ENCODE data around the gene ERMAP.

The ERMAP gene

DNA sequence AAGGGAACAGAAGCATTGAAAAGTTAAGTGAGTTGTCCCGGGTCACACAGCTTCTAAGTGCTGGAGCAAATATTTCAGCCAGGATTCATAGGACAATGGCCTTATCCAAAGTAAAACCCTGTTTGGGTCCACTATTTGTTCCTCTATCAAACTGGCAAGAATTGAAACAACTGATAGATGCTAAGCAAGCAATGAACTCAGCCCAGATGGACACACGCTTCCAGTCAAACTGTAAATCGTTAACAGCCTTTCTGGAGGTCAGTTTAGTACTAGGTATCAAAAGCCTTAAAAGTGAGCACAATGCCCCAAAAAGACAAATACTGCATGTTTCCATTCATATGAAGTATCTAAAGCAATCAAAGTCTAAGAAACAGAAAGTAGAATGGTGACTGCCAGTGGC lies 1.1 kb downstream of the ERMAP start:
- Histone ChIP-seq H4K20me1 (ENCODE audit: control insufficient read depth, insufficient read depth, low read depth, low read length) (no peaks in the 10 kb centered on the region), H3K36me3 (ENCODE audit: control insufficient read depth, low read length) (no peaks in the 10 kb centered on the region), H3K9me2 (replicated peaks; ENCODE audit: control insufficient read depth, low read length) (no peaks in the 10 kb centered on the region), H3K4me1 (ENCODE audit: control insufficient read depth, low read length) (peaks cover 20% of the 10 kb centered on the region), H3K4me3 (ENCODE audit: low read length) (peak overlapping the region; percentile 80), H3K79me2 (ENCODE audit: control insufficient read depth, low read length) (no peaks in the 10 kb centered on the region; the same call in 1 of the 2 replicates), H3F3A (ENCODE audit: control insufficient read depth, insufficient read depth) (no peaks in the 10 kb centered on the region), H3K27me3 (ENCODE audit: control insufficient read depth, low read length) (no peaks in the 10 kb centered on the region), H3K27ac (ENCODE audit: low read depth, low read length) (no peak overlapping the region), H3K9me3 (ENCODE audit: control insufficient read depth, insufficient read depth, low read length) (no peaks in the 10 kb centered on the region), H3K4me2 (ENCODE audit: low read length) (peak overlapping the region; percentile 81)
- TF ChIP-seq, protein P1, sequence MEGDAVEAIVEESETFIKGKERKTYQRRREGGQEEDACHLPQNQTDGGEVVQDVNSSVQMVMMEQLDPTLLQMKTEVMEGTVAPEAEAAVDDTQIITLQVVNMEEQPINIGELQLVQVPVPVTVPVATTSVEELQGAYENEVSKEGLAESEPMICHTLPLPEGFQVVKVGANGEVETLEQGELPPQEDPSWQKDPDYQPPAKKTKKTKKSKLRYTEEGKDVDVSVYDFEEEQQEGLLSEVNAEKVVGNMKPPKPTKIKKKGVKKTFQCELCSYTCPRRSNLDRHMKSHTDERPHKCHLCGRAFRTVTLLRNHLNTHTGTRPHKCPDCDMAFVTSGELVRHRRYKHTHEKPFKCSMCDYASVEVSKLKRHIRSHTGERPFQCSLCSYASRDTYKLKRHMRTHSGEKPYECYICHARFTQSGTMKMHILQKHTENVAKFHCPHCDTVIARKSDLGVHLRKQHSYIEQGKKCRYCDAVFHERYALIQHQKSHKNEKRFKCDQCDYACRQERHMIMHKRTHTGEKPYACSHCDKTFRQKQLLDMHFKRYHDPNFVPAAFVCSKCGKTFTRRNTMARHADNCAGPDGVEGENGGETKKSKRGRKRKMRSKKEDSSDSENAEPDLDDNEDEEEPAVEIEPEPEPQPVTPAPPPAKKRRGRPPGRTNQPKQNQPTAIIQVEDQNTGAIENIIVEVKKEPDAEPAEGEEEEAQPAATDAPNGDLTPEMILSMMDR (IDR thresholded peaks at IDR 0.05; ENCODE audit: low read depth, low read length, poor library complexity, severe bottlenecking) = no peak
- no peak for TF ChIP-seq EZH2phosphoT487 (IDR thresholded peaks at IDR 0.05; ENCODE audit: borderline replicate concordance, low read length)

DNA sequence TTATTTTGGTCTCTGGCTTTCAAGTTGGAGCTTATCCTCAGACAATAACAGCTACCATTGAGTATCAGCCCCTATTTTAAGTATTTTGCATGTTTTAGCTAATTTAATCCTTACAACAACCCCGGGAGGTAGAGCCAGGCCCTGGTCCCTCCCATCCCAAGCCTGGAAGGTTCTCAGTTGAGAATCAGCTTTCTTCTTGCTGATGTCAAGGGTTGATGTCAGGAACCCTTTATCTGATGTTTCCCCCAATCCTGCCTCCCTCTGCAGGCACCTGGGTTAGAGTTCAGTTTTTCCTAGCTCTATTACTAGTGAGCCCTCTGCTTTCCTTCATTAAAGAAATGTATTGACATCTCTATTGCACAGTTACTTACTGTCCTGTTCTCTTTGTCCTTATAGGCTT lies 3.9 kb downstream of the ERMAP start:
- Histone ChIP-seq H3K9me3 (ENCODE audit: control insufficient read depth, insufficient read depth, low read length) (no peaks in the 10 kb centered on the region), H3K4me3 (ENCODE audit: low read length) (no peak overlapping the region), H3K27ac (ENCODE audit: low read depth, low read length) (no peak overlapping the region), H3K79me2 (ENCODE audit: control insufficient read depth, low read length) (no peaks in the 10 kb centered on the region; the same call in 1 of the 2 replicates), H4K20me1 (ENCODE audit: control insufficient read depth, insufficient read depth, low read depth, low read length) (no peaks in the 10 kb centered on the region), H3K9me2 (replicated peaks; ENCODE audit: control insufficient read depth, low read length) (no peaks in the 10 kb centered on the region), H3K27me3 (ENCODE audit: control insufficient read depth, low read length) (no peaks in the 10 kb centered on the region), H3K4me1 (ENCODE audit: control insufficient read depth, low read length) (peaks cover 21% of the 10 kb centered on the region), H3K4me2 (ENCODE audit: low read length) (no peak overlapping the region), H3K36me3 (ENCODE audit: control insufficient read depth, low read length) (no peaks in the 10 kb centered on the region), H3F3A (ENCODE audit: control insufficient read depth, insufficient read depth) (no peaks in the 10 kb centered on the region)
- TF ChIP-seq, protein P1 (IDR thresholded peaks at IDR 0.05; ENCODE audit: low read depth, low read length, poor library complexity, severe bottlenecking) = no peak
- TF ChIP-seq EZH2phosphoT487 (IDR thresholded peaks at IDR 0.05; ENCODE audit: borderline replicate concordance, low read length) = no peak

GRCh38 chr1:42821690-42822089 lies 4.8 kb downstream of the ERMAP start:
- Histone ChIP-seq H3K27me3 (ENCODE audit: control insufficient read depth, low read length) (no peaks in the 10 kb centered on the region), H3K27ac (ENCODE audit: low read depth, low read length) (no peak overlapping the region), H3K9me3 (ENCODE audit: control insufficient read depth, insufficient read depth, low read length) (no peaks in the 10 kb centered on the region), H3F3A (ENCODE audit: control insufficient read depth, insufficient read depth) (no peaks in the 10 kb centered on the region), H3K4me2 (ENCODE audit: low read length) (no peak overlapping the region), H3K4me1 (ENCODE audit: control insufficient read depth, low read length) (peaks cover 12% of the 10 kb centered on the region), H3K4me3 (ENCODE audit: low read length) (no peak overlapping the region), H3K9me2 (replicated peaks; ENCODE audit: control insufficient read depth, low read length) (no peaks in the 10 kb centered on the region), H4K20me1 (ENCODE audit: control insufficient read depth, insufficient read depth, low read depth, low read length) (no peaks in the 10 kb centered on the region), H3K79me2 (ENCODE audit: control insufficient read depth, low read length) (no peaks in the 10 kb centered on the region; the same call in 1 of the 2 replicates), H3K36me3 (ENCODE audit: control insufficient read depth, low read length) (no peaks in the 10 kb centered on the region)
- TF ChIP-seq EZH2phosphoT487 (IDR thresholded peaks at IDR 0.05; ENCODE audit: borderline replicate concordance, low read length) = no peak
- TF ChIP-seq, protein P1 (IDR thresholded peaks at IDR 0.05; ENCODE audit: low read depth, low read length, poor library complexity, severe bottlenecking) = no peak

Measured in DOHH2 (cell line).